ENCODE data around the gene MAPK6. TPM values are rescaled to one million over a fixed set of nuclear protein-coding genes. Genes with fewer than 3 reads are reported as not detected.
"Not testable (repeated sequence)": the region's sequence is repeated elsewhere in the genome, so short reads cannot be mapped to it uniquely, and the experiment has no call there.

The MAPK6 gene
- total and polyA plus RNA-seq, 12 donors, result 2.9 to 48.0 (median 17.1) TPM

DNA sequence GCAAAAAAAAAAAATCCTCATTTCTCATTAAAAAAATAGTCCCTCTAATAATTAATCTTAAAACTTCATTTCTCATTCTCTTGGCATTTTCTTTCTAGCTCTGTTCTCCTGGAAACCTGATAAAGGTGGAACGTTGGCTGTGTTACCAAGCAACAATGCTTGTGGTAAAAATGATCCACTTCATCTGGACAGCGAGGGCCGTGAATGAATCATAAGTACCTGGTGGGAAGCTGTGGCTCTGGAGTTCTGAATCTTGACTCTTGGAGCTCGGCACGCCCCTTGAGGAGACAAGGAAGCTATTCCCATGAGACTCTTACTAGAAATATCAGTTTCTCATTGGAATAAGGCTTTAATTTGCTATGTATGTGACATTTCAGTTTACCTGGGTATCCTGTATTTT is 61.0 kb downstream of the MAPK6 start:
- intact Hi-C loops (cut with DNase I), result loop anchor here in 1 of 2 donors (10.0 kb wide), 2 partner anchors 55 to 105 kb away; partner anchors contain the start of gene LEO1
- WGBS, 4 donors, result 88 to 91% (median 90%) methylated on average over 5 of the region's 5 CpGs
- DNase-seq, result no peak
- Histone ChIP-seq H3K36me3 (replicated peaks in 1 of 2) (no peaks in the 10 kb centered on the region), H3K9me3 (replicated peaks in 1 of 3) (no peaks in the 10 kb centered on the region), H3K27ac (no peak overlapping the region), H3K4me3 (no peak overlapping the region), H3K27me3 (no peaks in the 10 kb centered on the region), H3K4me1 (replicated peaks in 1 of 2) (no peaks in the 10 kb centered on the region)
- TF ChIP-seq CTCF (IDR thresholded peaks at IDR 0.05) (no peak), POLR2A (IDR thresholded peaks at IDR 0.05) (no peak)

DNA sequence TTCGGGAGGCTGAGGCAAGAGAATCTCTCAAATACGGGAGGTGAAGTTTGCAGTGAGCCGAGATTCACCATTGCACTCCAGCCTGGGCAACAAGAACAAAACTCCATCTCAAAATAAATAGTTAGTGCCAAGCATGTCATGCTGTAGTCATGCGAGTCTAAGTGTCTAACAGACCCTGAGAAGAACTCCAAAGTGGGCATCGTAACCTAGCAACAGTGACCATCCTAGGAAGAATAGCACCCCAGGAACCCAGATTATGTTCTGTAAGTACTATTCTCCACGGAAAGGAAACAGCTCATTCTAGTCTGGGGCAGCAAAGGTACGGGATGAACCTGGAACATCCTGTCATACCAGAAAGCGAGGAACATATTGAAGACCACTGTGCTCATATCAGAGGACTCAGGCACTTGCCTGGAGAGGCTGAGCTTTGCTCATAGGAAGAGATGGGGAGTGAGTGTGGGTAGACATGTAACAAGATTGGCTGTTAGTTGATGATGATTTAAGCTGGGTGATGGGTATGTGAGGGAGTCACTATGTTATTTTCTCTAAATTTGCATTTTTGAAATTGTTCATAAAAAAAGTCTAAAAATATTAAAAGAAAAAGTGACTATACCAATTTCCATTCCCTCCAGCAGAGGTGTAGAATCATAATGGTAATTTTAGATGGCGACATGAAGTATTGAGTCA is 61.8 kb downstream of the MAPK6 start:
- Histone ChIP-seq H3K9me3 (replicated peaks in 1 of 3) (no peaks in the 10 kb centered on the region), H3K4me1 (replicated peaks in 1 of 2) (no peaks in the 10 kb centered on the region), H3K36me3 (replicated peaks in 1 of 2) (no peaks in the 10 kb centered on the region), H3K4me3 (no peak overlapping the region), H3K27ac (no peak overlapping the region), H3K27me3 (no peaks in the 10 kb centered on the region)
- DNase-seq, result no peak
- TF ChIP-seq CTCF (IDR thresholded peaks at IDR 0.05) (no peak), POLR2A (IDR thresholded peaks at IDR 0.05) (no peak)
- WGBS, 4 donors, result 90 to 92% (median 91%) methylated on average over 9 of the region's 9 CpGs
- intact Hi-C loops (cut with DNase I), result loop anchor here in 1 of 2 donors (10.0 kb wide), 2 partner anchors 54 to 106 kb away; partner anchors contain the start of gene LEO1

DNA sequence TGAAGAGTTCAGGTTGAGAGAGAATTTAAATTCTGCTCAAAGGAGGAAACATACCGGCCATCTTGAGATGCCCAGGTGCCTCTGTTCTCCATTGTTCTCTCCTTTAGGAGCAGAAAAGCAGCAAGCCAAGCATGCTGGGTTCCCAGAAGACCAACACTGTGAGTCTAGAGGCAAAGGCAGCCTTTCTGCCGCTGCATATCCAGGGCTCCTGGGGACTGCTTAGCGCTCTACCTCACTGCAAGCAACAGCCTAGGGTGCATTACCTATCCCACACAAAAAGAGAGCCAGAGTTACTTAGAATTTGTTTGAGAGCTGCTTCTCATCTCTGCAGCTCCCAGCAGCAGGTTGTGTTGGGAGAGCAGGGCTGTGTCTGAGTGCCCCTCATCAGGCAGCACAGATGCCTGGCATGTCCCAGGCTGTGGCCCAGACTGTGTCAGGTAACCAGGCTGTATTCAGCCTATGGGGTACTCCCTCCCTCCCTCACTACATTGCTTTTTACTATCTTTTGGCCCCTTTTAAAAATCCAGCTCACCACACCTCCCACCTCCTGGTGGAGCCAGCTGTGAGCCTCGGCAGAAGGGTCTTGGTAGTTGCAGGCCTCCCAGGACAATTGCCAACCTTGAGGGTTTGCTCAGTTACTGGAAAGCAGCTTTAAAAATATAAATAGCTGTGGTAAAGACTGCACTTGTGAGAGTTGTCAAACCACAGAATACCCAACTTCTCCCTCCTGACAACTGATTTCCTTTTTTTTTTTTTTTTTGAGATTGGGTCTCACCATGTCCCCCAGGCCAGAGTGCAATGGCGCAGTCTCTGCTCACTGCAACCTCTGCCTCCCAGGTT is 63.4 kb downstream of the MAPK6 start:
- no peaks in the 10 kb centered on the region for H3K36me3 ChIP-seq (replicated peaks in 1 of 2)
- no peak overlapping the region for H3K4me3 ChIP-seq
- H3K27ac ChIP-seq, result no peak overlapping the region
- H3K27me3 ChIP-seq, result no peaks in the 10 kb centered on the region
- no peaks in the 10 kb centered on the region for H3K9me3 ChIP-seq (replicated peaks in 1 of 3)
- TF ChIP-seq POLR2A (IDR thresholded peaks at IDR 0.05) (no peak), CTCF (IDR thresholded peaks at IDR 0.05) (no peak)
- H3K4me1 ChIP-seq (replicated peaks in 1 of 2), result no peaks in the 10 kb centered on the region
- 80 to 88% (median 83%) methylated on average over 5 of the region's 5 CpGs for WGBS, 4 donors
- DNase-seq, result no peak
- intact Hi-C loops (cut with DNase I), result loop anchor here in 1 of 2 donors (10.0 kb wide), 2 partner anchors 52 to 108 kb away; partner anchors contain the start of gene LEO1

DNA sequence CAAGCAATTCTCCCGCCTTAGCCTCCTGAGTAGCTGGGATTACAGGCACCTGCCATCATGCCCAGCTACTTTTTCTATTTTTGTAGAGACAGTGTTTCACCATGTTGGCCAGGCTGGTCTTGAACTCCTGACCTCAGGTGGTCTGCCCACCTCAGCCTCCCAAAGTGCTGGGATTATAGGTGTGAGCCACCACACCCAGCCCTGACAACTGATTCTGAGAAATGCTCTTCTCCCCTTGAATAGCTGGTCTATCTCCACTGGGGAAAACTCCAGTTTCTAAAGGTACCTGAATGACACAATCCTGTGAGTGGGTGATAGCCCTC is 64.0 kb downstream of the MAPK6 start:
- intact Hi-C loops (cut with DNase I), result loop anchor here in 1 of 2 donors (10.0 kb wide), 2 partner anchors 52 to 108 kb away; partner anchors contain the start of gene LEO1
- H3K27me3 ChIP-seq; H3K27ac ChIP-seq; H3K4me3 ChIP-seq; H3K4me1 ChIP-seq (replicated peaks in 1 of 2); H3K36me3 ChIP-seq (replicated peaks in 1 of 2); H3K9me3 ChIP-seq (replicated peaks in 1 of 3); DNase-seq: not testable (repeated sequence)
- 81 to 100% (median 89%) methylated on average over 1 of the region's 1 CpG for WGBS, 4 donors

Measured in adrenal gland (tissue), 12 donors.